GM19351 (cell line): Measurements from ENCODE around the gene USP32.

Experiments
- ATAC-seq: cut with Tn5 transposase; IDR thresholded peaks from one replicate; pipeline ENCODE4 v1.9.1; 2021; ENCODE audit warnings: mild to moderate bottlenecking, moderate library complexity; ENCODE audit not compliant: unreplicated experiment

Gene USP32

GRCh38 chr17:60159479-60159866 lies 232.5 kb downstream of the USP32 start:
- ATAC-seq, result no peak

- ATAC-seq, result no peak
Observed at GRCh38 chr17:60158751-60159478, 233.0 kb downstream of the USP32 start.

- ATAC-seq, result no peak
Observed at GRCh38 chr17:60157487-60158040, 234.4 kb downstream of the USP32 start.

GRCh38 chr17:60156746-60157145 lies 235.2 kb downstream of the USP32 start:
- no peak for ATAC-seq

GRCh38 chr17:60155815-60156214 lies 236.1 kb downstream of the USP32 start:
- ATAC-seq, result no peak

- no peak for ATAC-seq
Observed at GRCh38 chr17:60155427-60155814, 236.5 kb downstream of the USP32 start.

GRCh38 chr17:60154616-60155426 lies 237.1 kb downstream of the USP32 start:
- ATAC-seq, result no peak

GRCh38 chr17:60153606-60154390 lies 238.1 kb downstream of the USP32 start:
- ATAC-seq, result no peak

- no peak for ATAC-seq
Observed at GRCh38 chr17:60151355-60151754, 240.6 kb downstream of the USP32 start.

GRCh38 chr17:60149691-60150582 lies 242.0 kb downstream of the USP32 start, which contains the start of gene CA4:
Gene CA4 (plus strand): TSS chr17:60149973. CDS start chr17:60150035, 62 bp downstream.
- no peak for ATAC-seq

- ATAC-seq, result no peak
Observed at GRCh38 chr17:60148373-60148772, 243.6 kb downstream of the USP32 start.

- no peak for ATAC-seq
Observed at GRCh38 chr17:60147553-60148223, 244.2 kb downstream of the USP32 start.

GRCh38 chr17:60146206-60146605 lies 245.7 kb downstream of the USP32 start:
- no peak for ATAC-seq

- ATAC-seq, result no peak
Observed at GRCh38 chr17:60145006-60145935, 246.7 kb downstream of the USP32 start.

GRCh38 chr17:60142872-60143499 lies 248.9 kb downstream of the USP32 start:
- ATAC-seq, result no peak

GRCh38 chr17:60141111-60142018 lies 250.6 kb downstream of the USP32 start:
- no peak for ATAC-seq
